Measurements from ENCODE around the gene NFIA.

NFIA gene

DNA sequence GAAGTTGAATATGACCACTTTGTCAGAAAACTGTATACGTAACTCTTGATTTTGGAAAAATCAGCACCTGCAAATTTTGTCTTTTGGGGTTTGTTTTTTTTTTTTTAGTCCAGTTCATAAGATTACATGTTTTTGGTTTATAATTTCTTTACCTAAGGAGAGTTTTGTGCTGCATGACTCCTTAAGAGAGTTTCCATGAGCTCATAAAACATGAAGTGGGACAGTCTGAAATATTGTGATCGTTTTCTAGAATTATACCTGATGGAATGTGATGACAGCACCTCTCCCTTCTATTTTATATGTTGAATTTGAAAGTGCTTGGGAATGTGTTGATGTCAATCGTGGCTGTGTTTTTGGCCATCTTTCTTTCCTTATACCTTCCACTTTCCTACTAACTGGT, 158.5 kb downstream of the NFIA start:
- in situ Hi-C loops (cut with HindIII; ENCODE audit: low pct_unique_long_range_greater_than_20kb, low sequenced_read_pairs): no loop called here

DNA sequence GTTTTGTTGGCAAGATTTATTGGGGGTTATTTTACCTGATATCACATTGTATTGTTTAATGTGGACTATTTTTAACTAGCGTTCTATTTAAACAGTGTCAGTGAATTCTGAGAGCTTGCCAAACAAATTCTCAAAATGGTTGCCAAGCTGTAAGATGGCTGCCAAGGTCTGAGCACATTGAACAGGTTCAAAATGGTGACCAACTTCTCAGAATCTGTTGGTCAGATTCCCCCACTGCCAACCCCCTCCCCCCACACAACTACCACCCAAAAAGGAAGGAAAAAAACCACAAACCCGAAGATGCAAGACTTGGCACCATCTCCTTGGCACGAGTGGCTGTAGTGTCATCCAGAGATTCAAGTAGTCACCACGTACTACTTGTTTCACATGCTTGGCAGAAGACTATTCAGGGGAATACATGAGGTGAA, 159.1 kb downstream of the NFIA start:
- DNase-seq (ENCODE audit: low read depth in 1 of 2, low spot score in 1 of 2): peak in 1 of 2 experiments; percentile 13
- TF ChIP-seq JUND (IDR thresholded peaks at IDR 0.05; ENCODE audit: low read depth): no peak
- in situ Hi-C loops (cut with HindIII; ENCODE audit: low pct_unique_long_range_greater_than_20kb, low sequenced_read_pairs): no loop called here

More for the DNA sequence above, 158.5 kb downstream of the NFIA start:
- TF ChIP-seq JUND (IDR thresholded peaks at IDR 0.05; ENCODE audit: low read depth): no peak
- DNase-seq (ENCODE audit: low read depth in 1 of 2, low spot score in 1 of 2): no peak

GRCh38 chr1:61241973-61242381, 159.6 kb downstream of the NFIA start:
- no peak for DNase-seq (ENCODE audit: low read depth in 1 of 2, low spot score in 1 of 2)
- in situ Hi-C loops (cut with HindIII; ENCODE audit: low pct_unique_long_range_greater_than_20kb, low sequenced_read_pairs): no loop called here
- no peak for TF ChIP-seq JUND (IDR thresholded peaks at IDR 0.05; ENCODE audit: low read depth)

DNA sequence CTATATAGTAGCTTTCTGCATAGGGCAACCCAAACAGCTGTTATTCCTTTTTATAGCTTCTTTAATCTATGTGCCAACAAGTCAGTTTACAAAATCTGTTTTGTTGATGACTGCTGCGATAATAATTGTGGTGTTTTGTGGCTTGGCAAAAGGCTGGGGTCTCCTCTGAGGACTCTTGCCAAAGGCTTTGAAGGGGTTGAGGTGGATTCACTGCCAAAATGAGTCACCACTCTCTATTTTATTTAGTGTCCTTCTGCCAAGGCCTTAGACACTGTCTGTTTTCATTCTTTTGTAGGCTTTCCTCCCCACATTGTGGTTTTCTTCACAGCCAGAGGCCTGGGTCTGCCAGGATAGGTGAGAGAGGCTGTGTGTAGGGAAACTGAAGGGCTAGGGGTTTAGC, 161.8 kb downstream of the NFIA start:
- TF ChIP-seq JUND (IDR thresholded peaks at IDR 0.05; ENCODE audit: low read depth): no peak
- in situ Hi-C loops (cut with HindIII; ENCODE audit: low pct_unique_long_range_greater_than_20kb, low sequenced_read_pairs): no loop called here
- peak in 1 of 2 experiments; percentile 64 for DNase-seq (ENCODE audit: low read depth in 1 of 2, low spot score in 1 of 2)

GRCh38 chr1:61245696-61246400, 163.5 kb downstream of the NFIA start:
- in situ Hi-C loops (cut with HindIII; ENCODE audit: low pct_unique_long_range_greater_than_20kb, low sequenced_read_pairs): no loop called here
- no peak for TF ChIP-seq JUND (IDR thresholded peaks at IDR 0.05; ENCODE audit: low read depth)
- no peak for DNase-seq (ENCODE audit: low read depth in 1 of 2, low spot score in 1 of 2)

DNA sequence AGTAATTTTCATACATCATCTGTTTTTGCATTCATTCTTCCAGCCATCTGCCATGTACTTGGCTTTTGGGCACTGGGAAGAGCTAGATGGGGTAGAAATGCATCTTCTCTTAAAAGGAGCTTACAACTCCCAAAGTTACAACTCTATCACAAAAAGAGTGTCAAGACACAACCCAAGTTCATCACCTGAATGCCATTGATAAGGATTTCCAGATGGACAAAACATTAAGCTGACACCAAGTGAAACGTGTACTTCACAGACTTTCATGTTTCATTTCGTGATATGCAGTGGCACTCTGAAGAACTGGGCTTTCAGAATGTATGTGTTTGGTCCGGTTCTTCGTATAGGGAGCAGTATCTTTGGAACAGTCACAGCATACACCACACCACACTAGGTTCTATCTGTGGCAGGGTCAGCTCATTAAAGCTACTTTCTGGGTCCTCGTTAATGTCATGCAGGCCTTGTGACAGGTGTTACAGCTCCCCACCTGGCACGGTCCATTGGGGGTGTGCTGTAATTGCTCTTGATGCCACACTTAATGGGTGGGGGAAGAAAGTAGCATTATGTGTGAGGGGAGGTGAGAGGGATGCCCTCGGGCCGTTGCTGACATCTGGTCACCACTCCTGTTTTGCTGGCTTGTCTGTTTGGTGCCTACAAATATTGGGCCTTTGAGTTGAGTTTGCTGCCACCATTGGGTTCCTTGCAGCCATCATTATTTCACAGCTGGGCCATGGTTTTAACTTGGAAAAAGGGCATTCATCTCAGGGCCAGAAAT, 164.9 kb downstream of the NFIA start:
- in situ Hi-C loops (cut with HindIII; ENCODE audit: low pct_unique_long_range_greater_than_20kb, low sequenced_read_pairs): no loop called here
- no peak for TF ChIP-seq JUND (IDR thresholded peaks at IDR 0.05; ENCODE audit: low read depth)
- no peak for DNase-seq (ENCODE audit: low read depth in 1 of 2, low spot score in 1 of 2)

DNA sequence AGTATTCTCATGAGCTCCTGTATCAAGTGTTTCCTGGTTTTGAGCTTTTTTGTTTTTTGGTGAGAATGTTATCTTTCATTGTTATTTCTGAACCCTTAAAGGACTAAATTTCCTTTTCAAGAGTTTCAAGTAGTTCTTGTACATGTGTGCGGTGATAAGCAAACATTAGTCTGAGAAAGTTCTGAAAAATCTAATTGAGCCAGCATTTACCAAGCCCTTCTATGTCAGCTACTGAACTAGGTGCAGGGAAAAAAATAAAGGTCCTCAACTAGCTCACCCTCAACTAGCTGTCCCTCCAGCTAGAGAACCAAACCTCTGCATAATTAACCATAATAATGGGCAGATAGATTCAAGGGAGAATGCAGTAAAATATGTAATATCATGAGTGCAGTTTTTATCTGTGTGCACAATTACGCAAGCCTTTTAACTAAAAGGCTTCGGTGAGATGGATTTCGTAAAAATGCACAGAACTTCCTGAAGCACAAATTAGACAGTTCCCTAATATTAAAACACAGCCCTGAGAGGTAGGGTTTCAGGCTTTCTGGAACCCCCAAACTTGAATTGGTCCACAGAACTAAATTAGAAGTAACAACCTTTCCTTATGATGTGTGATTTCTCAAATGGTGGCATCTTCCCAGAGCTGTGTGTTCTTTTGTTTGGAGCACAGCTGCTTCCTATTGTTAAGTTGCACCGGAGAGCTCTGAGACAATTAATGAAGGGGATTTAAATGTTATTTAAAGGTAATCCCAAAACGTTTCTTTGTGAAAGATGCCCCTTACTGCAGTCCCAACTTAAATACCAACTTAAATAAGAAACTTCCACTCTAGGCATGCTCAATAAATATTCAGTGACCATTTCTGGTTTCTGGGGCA, 165.8 kb downstream of the NFIA start:
- no peak for TF ChIP-seq JUND (IDR thresholded peaks at IDR 0.05; ENCODE audit: low read depth)
- in situ Hi-C loops (cut with HindIII; ENCODE audit: low pct_unique_long_range_greater_than_20kb, low sequenced_read_pairs): no loop called here
- DNase-seq (ENCODE audit: low read depth in 1 of 2, low spot score in 1 of 2): no peak

GRCh38 chr1:61250933-61251332, 168.6 kb downstream of the NFIA start:
- in situ Hi-C loops (cut with HindIII; ENCODE audit: low pct_unique_long_range_greater_than_20kb, low sequenced_read_pairs): no loop called here
- no peak for TF ChIP-seq JUND (IDR thresholded peaks at IDR 0.05; ENCODE audit: low read depth)

DNA sequence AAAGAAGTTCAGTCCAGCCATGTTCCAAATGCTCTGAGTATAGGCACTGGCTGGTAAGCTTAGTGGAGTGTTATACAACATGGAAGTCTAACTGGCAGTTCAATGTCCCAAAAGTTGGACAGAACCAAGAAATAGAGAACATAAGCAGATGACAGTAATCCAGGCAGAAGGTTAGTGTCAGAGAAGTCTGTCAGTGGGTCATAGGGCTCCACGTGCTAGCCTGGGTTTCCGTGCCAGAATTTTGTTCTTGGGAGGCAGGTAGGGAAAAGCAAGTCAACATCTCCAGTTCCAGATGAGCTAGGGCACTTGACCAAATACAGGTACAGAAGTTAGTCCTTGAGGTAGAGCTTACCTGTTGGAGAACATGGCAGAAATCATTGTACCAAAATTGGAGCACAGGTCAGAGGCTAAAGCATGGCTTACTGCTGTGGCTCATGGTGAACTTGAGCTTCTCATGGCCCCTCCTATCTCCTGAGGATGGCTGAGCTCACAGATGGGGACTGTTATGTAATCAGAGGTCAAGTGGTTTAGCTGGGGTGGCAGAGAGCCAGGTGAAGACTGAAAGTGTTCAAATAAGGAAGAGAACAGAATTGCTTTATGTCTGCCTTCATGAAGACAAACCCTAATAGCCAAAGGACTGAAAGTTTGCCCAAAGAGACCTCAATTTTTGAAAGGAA, 170.8 kb downstream of the NFIA start:
- peak in 1 of 2 experiments; percentile 21 for DNase-seq (ENCODE audit: low read depth in 1 of 2, low spot score in 1 of 2)
- in situ Hi-C loops (cut with HindIII; ENCODE audit: low pct_unique_long_range_greater_than_20kb, low sequenced_read_pairs): no loop called here

More at GRCh38 chr1:61250933-61251332, 168.6 kb downstream of the NFIA start:
- no peak for DNase-seq (ENCODE audit: low read depth in 1 of 2, low spot score in 1 of 2)

GRCh38 chr1:61253912-61254633, 171.7 kb downstream of the NFIA start:
- TF ChIP-seq JUND (IDR thresholded peaks at IDR 0.05; ENCODE audit: low read depth): no peak
- in situ Hi-C loops (cut with HindIII; ENCODE audit: low pct_unique_long_range_greater_than_20kb, low sequenced_read_pairs): no loop called here
- DNase-seq (ENCODE audit: low read depth in 1 of 2, low spot score in 1 of 2): no peak

More for the DNA sequence above, 170.8 kb downstream of the NFIA start:
- TF ChIP-seq JUND (IDR thresholded peaks at IDR 0.05; ENCODE audit: low read depth): no peak

DNA sequence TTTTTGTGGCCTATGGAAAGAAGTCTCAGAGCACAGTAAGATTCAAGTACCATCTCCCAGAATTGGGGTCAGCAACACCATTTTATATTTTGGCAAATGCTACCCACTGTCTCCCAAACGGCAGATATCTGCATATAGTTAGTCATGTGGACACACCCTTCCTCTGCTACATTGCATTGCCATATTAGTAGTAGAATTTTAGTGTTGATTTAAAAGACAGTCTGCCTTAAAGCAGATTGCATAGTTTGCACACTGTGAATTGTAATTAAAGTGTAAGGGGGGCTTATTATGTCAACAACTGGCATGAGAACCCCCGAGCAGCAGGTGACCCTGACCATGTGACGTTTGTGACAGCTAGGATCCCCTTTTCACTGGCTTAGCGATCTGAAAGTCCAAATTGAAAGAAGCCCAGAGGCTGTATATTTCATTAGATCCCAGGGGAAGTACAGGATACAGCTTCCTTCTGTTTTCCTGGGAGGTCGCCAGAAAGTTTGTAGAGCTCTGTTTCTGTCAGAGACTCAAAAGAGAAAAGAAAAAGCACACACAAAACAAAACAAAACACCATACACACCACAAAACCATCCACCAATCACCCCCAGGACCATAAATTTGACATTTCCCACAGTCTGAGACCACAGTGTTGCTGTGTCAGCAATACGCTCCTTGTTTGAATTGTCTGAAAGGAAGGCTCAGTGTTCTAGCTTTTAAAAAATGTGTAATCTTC, 172.4 kb downstream of the NFIA start:
- TF ChIP-seq JUND (IDR thresholded peaks at IDR 0.05; ENCODE audit: low read depth): no peak
- no peak for DNase-seq (ENCODE audit: low read depth in 1 of 2, low spot score in 1 of 2)

More for the DNA sequence above, 172.4 kb downstream of the NFIA start:
- in situ Hi-C loops (cut with HindIII; ENCODE audit: low pct_unique_long_range_greater_than_20kb, low sequenced_read_pairs): no loop called here

Data from T47D (cell line).